Left lung (tissue), 10 donors: Measurements from ENCODE around the gene B4GALT3. TPM values are rescaled to one million over a fixed set of nuclear protein-coding genes. Genes with fewer than 3 reads are reported as not detected.

ENCODE experiments used
- ATAC-seq: fragments of 200-7000 bp; cut with Tn5 transposase; one replicate; pipeline ENCODE4 v1.9.1; 2020; ENCODE audit warnings: moderate library complexity
- DNase-seq, 4 donors: peaks; one replicate each; pipeline ENCODE4 v3.0.0-alpha.2; 2013 to 2020
- H3K27ac ChIP-seq, 2 donors: fragments of 200-600 bp; sonication (generic) in 1 of 2; one replicate each; pipeline versions ENCODE4 v1.5.0 to v1.8.0; 2020 to 2021
- H3K27me3 ChIP-seq, 2 donors: fragments of 200-600 bp; sonication (generic) in 1 of 2; one replicate each; pipeline versions ENCODE4 v1.5.0 to v1.8.0; 2020 to 2021
- H3K36me3 ChIP-seq, 2 donors: fragments of 200-600 bp; sonication (generic) in 1 of 2; one replicate each; pipeline versions ENCODE4 v1.5.0 to v1.8.0; 2020 to 2021
- H3K4me1 ChIP-seq, 2 donors: fragments of 200-600 bp; one replicate each; pipeline ENCODE4 v1.8.0; 2021
- H3K4me3 ChIP-seq, 2 donors: fragments of 200-600 bp; sonication (generic) in 1 of 2; one replicate each; pipeline versions ENCODE4 v1.5.0 to v1.8.0; 2020 to 2021; ENCODE audit warnings: mild to moderate bottlenecking in 1 of 2
- H3K9me3 ChIP-seq, 2 donors: fragments of 200-600 bp; sonication (generic) in 1 of 2; one replicate each; pipeline versions ENCODE4 v1.5.0 to v1.8.0; 2020 to 2021
- CTCF ChIP-seq, 2 donors: fragments of 200-600 bp; sonication (generic) in 1 of 2; IDR thresholded peaks; one replicate each; pipeline versions ENCODE4 v1.5.0 to v1.8.0; 2021; ENCODE audit warnings: antibody characterized with exemption in 2 of 2
- intact Hi-C, 2 donors: fragments of 100-400 bp; cut with DNase I; formaldehyde crosslinking; loops; one replicate each; pipeline versions ENCODE4 v1.11.2 to v1.14.2; 2022
- polyA plus RNA-seq, 6 donors: library from polyadenylated mRNA; unstranded; fragments of 120-200 nt; gene quantifications; one replicate each; pipeline ENCODE4 v1.2.1, GENCODE V29; 2013; ENCODE audit not compliant: insufficient read length in 6 of 6
- total RNA-seq, 2 donors: library from RNA; stranded (reverse); fragmentation: NEBNext Ultra II Directional; extraction: Animal tissue kit (Norgen Biotek cat#: 25700); gene quantifications; one replicate each; pipeline ENCODE4 v1.2.1, GENCODE V29; 2021
- donor health status: DM: no; HTN: yes; CAD: no.
- donor health status: DM: no; HTN: no; CAD: no.

Gene B4GALT3
- total and polyA plus RNA-seq, 8 donors: 35.3 to 42.3 (median 37.2) TPM

- DNase-seq (peak in 1 of 4 donors; percentile 43), ATAC-seq (peak; percentile 37)
- Histone ChIP-seq H3K27ac (peak overlapping the region; percentile 95 to 97), H3K36me3 (peaks cover 0 to 26% of the 10 kb centered on the region in 2 donors), H3K9me3 (no peaks in the 10 kb centered on the region), H3K4me1 (peaks cover 8 to 69% of the 10 kb centered on the region in 2 donors), H3K27me3 (no peaks in the 10 kb centered on the region), H3K4me3 (peak overlapping the region; percentile 58 to 68)
- intact Hi-C loops: no loop called here
- no peak for TF ChIP-seq CTCF (IDR thresholded peaks at IDR 0.05)
Observed at GRCh38 chr1:161131523-161132409, 45.5 kb downstream of the B4GALT3 start.

DNA sequence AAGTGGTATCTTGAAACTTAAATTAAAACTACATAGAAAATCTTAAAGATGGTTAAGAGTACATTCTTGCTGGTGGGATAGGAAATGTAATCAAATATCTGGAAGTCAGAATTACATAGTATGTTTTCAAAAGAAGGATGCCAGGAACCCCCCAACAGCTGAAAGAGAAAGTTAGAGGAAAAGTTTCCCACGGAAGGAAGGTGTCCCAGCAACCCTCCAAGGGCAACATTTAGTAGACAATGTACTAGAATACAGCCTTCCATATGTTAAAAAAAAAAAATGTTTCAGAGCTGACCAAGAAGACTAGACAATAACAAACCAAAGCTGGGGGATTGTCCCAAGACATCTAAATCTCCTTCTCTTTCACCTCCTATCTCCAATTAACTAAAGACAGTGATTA lies 47.0 kb downstream of the B4GALT3 start:
- Histone ChIP-seq H3K4me1 (peaks cover 8 to 75% of the 10 kb centered on the region in 2 donors), H3K36me3 (peaks cover 0 to 40% of the 10 kb centered on the region in 2 donors), H3K27ac (peak overlapping the region in 1 of 2 donors; percentile 97), H3K4me3 (no peak overlapping the region), H3K9me3 (no peaks in the 10 kb centered on the region), H3K27me3 (no peaks in the 10 kb centered on the region)
- DNase-seq: no peak
- no peak for TF ChIP-seq CTCF (IDR thresholded peaks at IDR 0.05)
- no peak for ATAC-seq
- intact Hi-C loops: no loop called here

DNA sequence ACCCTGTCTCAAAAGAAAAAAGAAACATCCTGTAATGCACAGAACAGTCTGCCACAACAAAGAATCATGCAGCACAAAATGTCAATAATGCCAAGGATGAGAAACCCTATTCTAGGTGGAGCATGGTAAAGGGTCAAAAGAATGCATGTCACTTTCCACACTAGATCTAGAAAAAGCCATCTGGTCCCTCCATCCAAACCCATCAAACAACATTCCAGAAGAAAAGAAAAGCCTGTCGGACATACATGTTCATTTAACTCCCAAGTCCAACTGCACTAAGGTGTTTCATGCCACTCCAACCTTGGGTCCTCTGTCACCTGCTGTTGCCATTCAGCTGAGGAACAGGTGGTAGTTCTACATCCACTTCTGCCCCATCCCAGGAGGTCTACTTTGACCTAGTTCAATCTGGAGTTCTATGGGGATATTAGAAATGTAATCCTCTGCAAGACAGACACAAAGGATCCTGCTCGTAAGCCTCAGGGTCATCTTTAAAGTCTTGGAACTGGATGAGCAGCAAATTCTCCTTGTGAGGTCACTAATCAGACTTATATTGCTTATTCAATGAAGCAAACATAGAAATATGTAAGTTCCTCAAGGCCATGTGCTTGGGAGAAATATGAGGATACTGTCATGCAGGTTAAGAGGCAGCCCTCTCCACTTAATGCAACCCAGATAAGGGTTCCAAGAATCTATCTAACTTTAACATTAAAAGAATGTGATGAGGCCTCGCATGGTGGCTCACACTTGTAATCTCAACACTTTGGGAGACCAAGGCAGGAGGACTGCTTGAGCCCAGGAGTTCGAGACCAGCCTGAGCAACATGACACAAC lies 48.5 kb downstream of the B4GALT3 start:
- H3K27ac ChIP-seq: peak overlapping the region in 1 of 2 donors; percentile 11
- intact Hi-C loops: no loop called here
- H3K4me1 ChIP-seq: peaks cover 6 to 65% of the 10 kb centered on the region in 2 donors
- no peak for DNase-seq
- peaks cover 6 to 54% of the 10 kb centered on the region in 2 donors for H3K36me3 ChIP-seq
- no peaks in the 10 kb centered on the region for H3K9me3 ChIP-seq
- no peak for TF ChIP-seq CTCF (IDR thresholded peaks at IDR 0.05)
- ATAC-seq: no peak
- H3K27me3 ChIP-seq: no peaks in the 10 kb centered on the region
- H3K4me3 ChIP-seq: no peak overlapping the region

DNA sequence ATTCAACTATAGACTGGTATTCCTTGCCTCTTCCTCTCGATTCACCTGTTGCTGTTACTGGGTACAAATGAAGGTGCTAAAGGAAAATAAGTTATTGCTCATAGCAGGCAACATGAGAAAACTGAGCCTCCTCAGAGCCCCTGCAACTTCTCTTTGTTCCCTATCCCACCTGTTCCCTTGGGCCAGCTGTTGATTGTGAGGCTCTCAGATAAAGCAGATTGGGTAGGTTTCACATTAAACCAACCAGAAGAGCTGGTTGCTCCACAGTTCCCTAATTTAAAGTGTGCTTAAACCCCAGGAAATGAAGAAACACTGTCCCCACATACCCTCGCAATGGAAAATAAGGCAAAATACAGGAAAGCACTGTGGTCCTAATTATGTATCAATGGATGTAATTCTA lies 49.7 kb downstream of the B4GALT3 start:
- peaks cover 5 to 65% of the 10 kb centered on the region in 2 donors for H3K4me1 ChIP-seq
- peaks cover 7 to 66% of the 10 kb centered on the region in 2 donors for H3K36me3 ChIP-seq
- intact Hi-C loops: no loop called here
- H3K4me3 ChIP-seq: no peak overlapping the region
- no peak for TF ChIP-seq CTCF (IDR thresholded peaks at IDR 0.05)
- H3K27ac ChIP-seq: peak overlapping the region in 1 of 2 donors; percentile 62
- no peak for DNase-seq
- H3K9me3 ChIP-seq: no peaks in the 10 kb centered on the region
- H3K27me3 ChIP-seq: no peaks in the 10 kb centered on the region
- no peak for ATAC-seq

GRCh38 chr1:161122967-161123366 lies 54.3 kb downstream of the B4GALT3 start:
- no peak for TF ChIP-seq CTCF (IDR thresholded peaks at IDR 0.05)
- Histone ChIP-seq H3K9me3 (no peaks in the 10 kb centered on the region), H3K36me3 (peaks cover 7 to 81% of the 10 kb centered on the region in 2 donors), H3K4me1 (peaks cover 10 to 68% of the 10 kb centered on the region in 2 donors), H3K27me3 (no peaks in the 10 kb centered on the region), H3K27ac (no peak overlapping the region), H3K4me3 (no peak overlapping the region)
- no peak for ATAC-seq
- intact Hi-C loops: no loop called here
- DNase-seq: no peak
